ENCODE results near the gene GLRX3.
"Not testable (repeated sequence)": the region's sequence is repeated elsewhere in the genome, so short reads cannot be mapped to it uniquely, and the experiment has no call there.

- not testable (repeated sequence) for TF ChIP-seq EZH2 (IDR thresholded peaks at IDR 0.05; ENCODE audit: borderline replicate concordance, control insufficient read depth, low read depth, low read length); SUZ12 (IDR thresholded peaks at IDR 0.05; ENCODE audit: unreplicated experiment); ASH2L (IDR thresholded peaks at IDR 0.05; ENCODE audit: borderline replicate concordance, low read depth); POLR2A (IDR thresholded peaks at IDR 0.05; ENCODE audit: low read depth, low read length); USF2 (IDR thresholded peaks at IDR 0.05; ENCODE audit: borderline replicate concordance, low read depth, low read length); CTCF (IDR thresholded peaks at IDR 0.05 in 2 of 3, conservative IDR thresholded peaks at IDR 0.05 in 1 of 3; ENCODE audit: control insufficient read depth in 2 of 3, extremely low read depth in 1 of 3, insufficient read depth in 1 of 3, low read depth in 3 of 3, low read length in 3 of 3); RCOR1 (conservative IDR thresholded peaks at IDR 0.05; ENCODE audit: low read depth, low read length); POLR2AphosphoS5 (IDR thresholded peaks at IDR 0.05; ENCODE audit: low read length)
- TF ChIP-seq, protein P1, sequence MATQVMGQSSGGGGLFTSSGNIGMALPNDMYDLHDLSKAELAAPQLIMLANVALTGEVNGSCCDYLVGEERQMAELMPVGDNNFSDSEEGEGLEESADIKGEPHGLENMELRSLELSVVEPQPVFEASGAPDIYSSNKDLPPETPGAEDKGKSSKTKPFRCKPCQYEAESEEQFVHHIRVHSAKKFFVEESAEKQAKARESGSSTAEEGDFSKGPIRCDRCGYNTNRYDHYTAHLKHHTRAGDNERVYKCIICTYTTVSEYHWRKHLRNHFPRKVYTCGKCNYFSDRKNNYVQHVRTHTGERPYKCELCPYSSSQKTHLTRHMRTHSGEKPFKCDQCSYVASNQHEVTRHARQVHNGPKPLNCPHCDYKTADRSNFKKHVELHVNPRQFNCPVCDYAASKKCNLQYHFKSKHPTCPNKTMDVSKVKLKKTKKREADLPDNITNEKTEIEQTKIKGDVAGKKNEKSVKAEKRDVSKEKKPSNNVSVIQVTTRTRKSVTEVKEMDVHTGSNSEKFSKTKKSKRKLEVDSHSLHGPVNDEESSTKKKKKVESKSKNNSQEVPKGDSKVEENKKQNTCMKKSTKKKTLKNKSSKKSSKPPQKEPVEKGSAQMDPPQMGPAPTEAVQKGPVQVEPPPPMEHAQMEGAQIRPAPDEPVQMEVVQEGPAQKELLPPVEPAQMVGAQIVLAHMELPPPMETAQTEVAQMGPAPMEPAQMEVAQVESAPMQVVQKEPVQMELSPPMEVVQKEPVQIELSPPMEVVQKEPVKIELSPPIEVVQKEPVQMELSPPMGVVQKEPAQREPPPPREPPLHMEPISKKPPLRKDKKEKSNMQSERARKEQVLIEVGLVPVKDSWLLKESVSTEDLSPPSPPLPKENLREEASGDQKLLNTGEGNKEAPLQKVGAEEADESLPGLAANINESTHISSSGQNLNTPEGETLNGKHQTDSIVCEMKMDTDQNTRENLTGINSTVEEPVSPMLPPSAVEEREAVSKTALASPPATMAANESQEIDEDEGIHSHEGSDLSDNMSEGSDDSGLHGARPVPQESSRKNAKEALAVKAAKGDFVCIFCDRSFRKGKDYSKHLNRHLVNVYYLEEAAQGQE (IDR thresholded peaks at IDR 0.05; ENCODE audit: low read depth, low read length), result not testable (repeated sequence)
- TF ChIP-seq, protein P2, sequence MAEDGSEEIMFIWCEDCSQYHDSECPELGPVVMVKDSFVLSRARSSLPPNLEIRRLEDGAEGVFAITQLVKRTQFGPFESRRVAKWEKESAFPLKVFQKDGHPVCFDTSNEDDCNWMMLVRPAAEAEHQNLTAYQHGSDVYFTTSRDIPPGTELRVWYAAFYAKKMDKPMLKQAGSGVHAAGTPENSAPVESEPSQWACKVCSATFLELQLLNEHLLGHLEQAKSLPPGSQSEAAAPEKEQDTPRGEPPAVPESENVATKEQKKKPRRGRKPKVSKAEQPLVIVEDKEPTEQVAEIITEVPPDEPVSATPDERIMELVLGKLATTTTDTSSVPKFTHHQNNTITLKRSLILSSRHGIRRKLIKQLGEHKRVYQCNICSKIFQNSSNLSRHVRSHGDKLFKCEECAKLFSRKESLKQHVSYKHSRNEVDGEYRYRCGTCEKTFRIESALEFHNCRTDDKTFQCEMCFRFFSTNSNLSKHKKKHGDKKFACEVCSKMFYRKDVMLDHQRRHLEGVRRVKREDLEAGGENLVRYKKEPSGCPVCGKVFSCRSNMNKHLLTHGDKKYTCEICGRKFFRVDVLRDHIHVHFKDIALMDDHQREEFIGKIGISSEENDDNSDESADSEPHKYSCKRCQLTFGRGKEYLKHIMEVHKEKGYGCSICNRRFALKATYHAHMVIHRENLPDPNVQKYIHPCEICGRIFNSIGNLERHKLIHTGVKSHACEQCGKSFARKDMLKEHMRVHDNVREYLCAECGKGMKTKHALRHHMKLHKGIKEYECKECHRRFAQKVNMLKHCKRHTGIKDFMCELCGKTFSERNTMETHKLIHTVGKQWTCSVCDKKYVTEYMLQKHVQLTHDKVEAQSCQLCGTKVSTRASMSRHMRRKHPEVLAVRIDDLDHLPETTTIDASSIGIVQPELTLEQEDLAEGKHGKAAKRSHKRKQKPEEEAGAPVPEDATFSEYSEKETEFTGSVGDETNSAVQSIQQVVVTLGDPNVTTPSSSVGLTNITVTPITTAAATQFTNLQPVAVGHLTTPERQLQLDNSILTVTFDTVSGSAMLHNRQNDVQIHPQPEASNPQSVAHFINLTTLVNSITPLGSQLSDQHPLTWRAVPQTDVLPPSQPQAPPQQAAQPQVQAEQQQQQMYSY (CRISPR knock-in tag; IDR thresholded peaks at IDR 0.05), result not testable (repeated sequence)
Observed at GRCh38 chr10:130116942-130117341, 19.2 kb upstream of the GLRX3 start.
